ENCODE data around the gene GAPDH.
"Not testable (repeated sequence)": the region's sequence is repeated elsewhere in the genome, so short reads cannot be mapped to it uniquely, and the experiment has no call there.

GAPDH gene

GRCh38 chr12:6533923-6534694 lies at the start of gene GAPDH:
GAPDH (plus strand) TSS chr12:6534517; CDS start chr12:6534833, 316 bp downstream.
- peak; percentile 85 to 86 for DNase-seq (ENCODE audit: extremely low read depth in 1 of 2, low read depth in 1 of 2)

- no peak for DNase-seq (ENCODE audit: extremely low read depth in 1 of 2, low read depth in 1 of 2)
Observed at GRCh38 chr12:6488240-6488639, 46.1 kb upstream of the GAPDH start.

- DNase-seq (ENCODE audit: extremely low read depth in 1 of 2, low read depth in 1 of 2) = no peak
Observed at GRCh38 chr12:6489449-6489848, 44.9 kb upstream of the GAPDH start.

GRCh38 chr12:6490673-6491072 lies 43.6 kb upstream of the GAPDH start:
- not testable (repeated sequence) for DNase-seq (ENCODE audit: extremely low read depth in 1 of 2, low read depth in 1 of 2)

- peak; percentile 91 to 99 for DNase-seq (ENCODE audit: extremely low read depth in 1 of 2, low read depth in 1 of 2)
Observed at GRCh38 chr12:6492838-6493496, 41.4 kb upstream of the GAPDH start, which contains the start of gene MRPL51. MRPL51 (minus strand) TSS chr12:6493262; CDS start chr12:6493136, 126 bp downstream.

- peak; percentile 90 to 95 for DNase-seq (ENCODE audit: extremely low read depth in 1 of 2, low read depth in 1 of 2)
Observed at GRCh38 chr12:6493497-6494257, 40.6 kb upstream of the GAPDH start, which contains the start of gene NCAPD2. NCAPD2 (plus strand) TSS chr12:6494102; CDS start chr12:6495099, 997 bp downstream.

- DNase-seq (ENCODE audit: extremely low read depth in 1 of 2, low read depth in 1 of 2) = no peak
Observed at GRCh38 chr12:6494258-6494743, 40.0 kb upstream of the GAPDH start.

GRCh38 chr12:6494968-6495367 lies 39.3 kb upstream of the GAPDH start:
- DNase-seq (ENCODE audit: extremely low read depth in 1 of 2, low read depth in 1 of 2) = no peak

- DNase-seq (ENCODE audit: extremely low read depth in 1 of 2, low read depth in 1 of 2) = not testable (repeated sequence)
Observed at GRCh38 chr12:6497291-6497690, 37.0 kb upstream of the GAPDH start.

- DNase-seq (ENCODE audit: extremely low read depth in 1 of 2, low read depth in 1 of 2) = no peak
Observed at GRCh38 chr12:6500466-6500865, 33.9 kb upstream of the GAPDH start.

- DNase-seq (ENCODE audit: extremely low read depth in 1 of 2, low read depth in 1 of 2) = no peak
Observed at GRCh38 chr12:6507102-6507998, 27.0 kb upstream of the GAPDH start.

- DNase-seq (ENCODE audit: extremely low read depth in 1 of 2, low read depth in 1 of 2) = no peak
Observed at GRCh38 chr12:6508087-6508486, 26.2 kb upstream of the GAPDH start.

- no peak for DNase-seq (ENCODE audit: extremely low read depth in 1 of 2, low read depth in 1 of 2)
Observed at GRCh38 chr12:6520186-6520585, 14.1 kb upstream of the GAPDH start.

- DNase-seq (ENCODE audit: extremely low read depth in 1 of 2, low read depth in 1 of 2) = no peak
Observed at GRCh38 chr12:6522193-6522592, 12.1 kb upstream of the GAPDH start.

- DNase-seq (ENCODE audit: extremely low read depth in 1 of 2, low read depth in 1 of 2) = no peak
Observed at GRCh38 chr12:6523708-6524107, 10.6 kb upstream of the GAPDH start.

- DNase-seq (ENCODE audit: extremely low read depth in 1 of 2, low read depth in 1 of 2) = no peak
Observed at GRCh38 chr12:6524648-6525047, 9.7 kb upstream of the GAPDH start.

GRCh38 chr12:6526201-6526600 lies 8.1 kb upstream of the GAPDH start:
- no peak for DNase-seq (ENCODE audit: extremely low read depth in 1 of 2, low read depth in 1 of 2)

- no peak for DNase-seq (ENCODE audit: extremely low read depth in 1 of 2, low read depth in 1 of 2)
Observed at GRCh38 chr12:6526766-6527525, 7.4 kb upstream of the GAPDH start.

GRCh38 chr12:6527711-6528110 lies 6.6 kb upstream of the GAPDH start:
- no peak for DNase-seq (ENCODE audit: extremely low read depth in 1 of 2, low read depth in 1 of 2)
